ENCODE results near the gene BOLA3.

DNA sequence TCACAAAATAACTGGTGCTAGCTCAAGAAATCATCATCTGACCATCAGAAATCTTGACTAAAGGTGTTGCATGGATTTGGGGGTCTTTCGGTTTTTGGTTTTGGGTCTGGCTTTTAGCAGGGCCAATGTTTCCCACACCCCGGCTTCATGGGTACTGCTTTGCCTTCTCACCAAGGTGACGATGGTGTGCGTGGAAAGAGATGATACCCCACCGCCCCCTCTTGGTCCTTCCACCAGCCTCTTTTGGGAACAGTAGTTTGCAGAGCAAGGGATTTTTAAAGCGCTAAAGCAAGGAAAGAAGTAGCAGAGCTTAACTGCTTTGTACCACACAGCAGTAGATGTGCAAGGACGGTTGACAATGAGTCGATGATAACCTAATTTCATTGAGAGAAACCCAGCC lies 42.3 kb downstream of the BOLA3 start:
- TF ChIP-seq, protein P1, sequence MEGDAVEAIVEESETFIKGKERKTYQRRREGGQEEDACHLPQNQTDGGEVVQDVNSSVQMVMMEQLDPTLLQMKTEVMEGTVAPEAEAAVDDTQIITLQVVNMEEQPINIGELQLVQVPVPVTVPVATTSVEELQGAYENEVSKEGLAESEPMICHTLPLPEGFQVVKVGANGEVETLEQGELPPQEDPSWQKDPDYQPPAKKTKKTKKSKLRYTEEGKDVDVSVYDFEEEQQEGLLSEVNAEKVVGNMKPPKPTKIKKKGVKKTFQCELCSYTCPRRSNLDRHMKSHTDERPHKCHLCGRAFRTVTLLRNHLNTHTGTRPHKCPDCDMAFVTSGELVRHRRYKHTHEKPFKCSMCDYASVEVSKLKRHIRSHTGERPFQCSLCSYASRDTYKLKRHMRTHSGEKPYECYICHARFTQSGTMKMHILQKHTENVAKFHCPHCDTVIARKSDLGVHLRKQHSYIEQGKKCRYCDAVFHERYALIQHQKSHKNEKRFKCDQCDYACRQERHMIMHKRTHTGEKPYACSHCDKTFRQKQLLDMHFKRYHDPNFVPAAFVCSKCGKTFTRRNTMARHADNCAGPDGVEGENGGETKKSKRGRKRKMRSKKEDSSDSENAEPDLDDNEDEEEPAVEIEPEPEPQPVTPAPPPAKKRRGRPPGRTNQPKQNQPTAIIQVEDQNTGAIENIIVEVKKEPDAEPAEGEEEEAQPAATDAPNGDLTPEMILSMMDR (IDR thresholded peaks at IDR 0.05; ENCODE audit: low read depth, low read length) = no peak
- TF ChIP-seq POLR2A (IDR thresholded peaks at IDR 0.05; ENCODE audit: extremely low read depth, insufficient read length) (no peak), MYC (IDR thresholded peaks at IDR 0.05; ENCODE audit: low read depth, low read length) (no peak)
- TF ChIP-seq, protein P2, sequence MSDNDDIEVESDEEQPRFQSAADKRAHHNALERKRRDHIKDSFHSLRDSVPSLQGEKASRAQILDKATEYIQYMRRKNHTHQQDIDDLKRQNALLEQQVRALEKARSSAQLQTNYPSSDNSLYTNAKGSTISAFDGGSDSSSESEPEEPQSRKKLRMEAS (IDR thresholded peaks at IDR 0.05; ENCODE audit: low read depth, low read length) = no peak

Measured in NB4 (cell line).